ENCODE measurements around the gene LIMK2. TPM values are rescaled to one million over a fixed set of nuclear protein-coding genes. Genes with fewer than 3 reads are reported as not detected.

Gene LIMK2
- polyA plus RNA-seq, 1 donor from 2014 or later, result 44.2 TPM

DNA sequence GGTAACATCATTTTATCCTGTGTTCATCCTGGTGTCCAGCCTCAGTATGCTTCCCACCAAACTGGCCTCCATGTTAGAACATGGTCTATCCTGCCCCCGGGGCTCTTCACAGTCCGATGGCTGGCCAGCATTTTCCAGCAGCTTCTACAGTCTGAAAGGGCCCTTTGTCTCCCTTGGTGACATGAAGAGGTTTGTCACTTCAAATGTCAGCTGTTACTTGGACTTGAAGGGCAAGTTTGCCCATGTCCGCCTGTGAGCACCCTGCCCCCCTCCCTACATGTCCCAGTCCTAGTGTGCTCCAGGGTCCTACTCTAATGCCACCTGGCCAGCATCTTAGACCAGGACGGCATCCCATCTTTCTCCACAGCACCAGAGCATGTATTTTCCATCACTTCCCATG, 109.3 kb downstream of the LIMK2 start:
- no peak overlapping the region for H3K9ac ChIP-seq (ENCODE audit: low read length)
- H3K9me3 ChIP-seq (ENCODE audit: low read length), result no peaks in the 10 kb centered on the region
- no peaks in the 10 kb centered on the region for H4K20me1 ChIP-seq (ENCODE audit: insufficient read depth)
- no peaks in the 10 kb centered on the region for H3F3A ChIP-seq (ENCODE audit: insufficient read depth, low read length, poor library complexity, severe bottlenecking)
- H3K9me2 ChIP-seq (ENCODE audit: insufficient read depth, low read length), result no peaks in the 10 kb centered on the region
- no peaks in the 10 kb centered on the region for H3K79me2 ChIP-seq (replicated peaks; ENCODE audit: insufficient read depth, low read length)
- H3K4me2 ChIP-seq (ENCODE audit: low read length), result no peak overlapping the region
- no peak overlapping the region for H3K27ac ChIP-seq (ENCODE audit: low read length)
- H2AFZ ChIP-seq (ENCODE audit: low read depth, low read length), result no peak overlapping the region
- TF ChIP-seq EZH2 (IDR thresholded peaks at IDR 0.05; ENCODE audit: borderline replicate concordance, insufficient read depth, low read length, poor library complexity, severe bottlenecking) (no peak), SMC3 (conservative IDR thresholded peaks at IDR 0.05; ENCODE audit: poor library complexity) (no peak)
- no peaks in the 10 kb centered on the region for H3K36me3 ChIP-seq (ENCODE audit: insufficient read depth, low read length)
- H3K4me3 ChIP-seq (ENCODE audit: low read length), result no peak overlapping the region
- no peaks in the 10 kb centered on the region for H3K27me3 ChIP-seq (ENCODE audit: insufficient read depth, low read depth, low read length)

DNA sequence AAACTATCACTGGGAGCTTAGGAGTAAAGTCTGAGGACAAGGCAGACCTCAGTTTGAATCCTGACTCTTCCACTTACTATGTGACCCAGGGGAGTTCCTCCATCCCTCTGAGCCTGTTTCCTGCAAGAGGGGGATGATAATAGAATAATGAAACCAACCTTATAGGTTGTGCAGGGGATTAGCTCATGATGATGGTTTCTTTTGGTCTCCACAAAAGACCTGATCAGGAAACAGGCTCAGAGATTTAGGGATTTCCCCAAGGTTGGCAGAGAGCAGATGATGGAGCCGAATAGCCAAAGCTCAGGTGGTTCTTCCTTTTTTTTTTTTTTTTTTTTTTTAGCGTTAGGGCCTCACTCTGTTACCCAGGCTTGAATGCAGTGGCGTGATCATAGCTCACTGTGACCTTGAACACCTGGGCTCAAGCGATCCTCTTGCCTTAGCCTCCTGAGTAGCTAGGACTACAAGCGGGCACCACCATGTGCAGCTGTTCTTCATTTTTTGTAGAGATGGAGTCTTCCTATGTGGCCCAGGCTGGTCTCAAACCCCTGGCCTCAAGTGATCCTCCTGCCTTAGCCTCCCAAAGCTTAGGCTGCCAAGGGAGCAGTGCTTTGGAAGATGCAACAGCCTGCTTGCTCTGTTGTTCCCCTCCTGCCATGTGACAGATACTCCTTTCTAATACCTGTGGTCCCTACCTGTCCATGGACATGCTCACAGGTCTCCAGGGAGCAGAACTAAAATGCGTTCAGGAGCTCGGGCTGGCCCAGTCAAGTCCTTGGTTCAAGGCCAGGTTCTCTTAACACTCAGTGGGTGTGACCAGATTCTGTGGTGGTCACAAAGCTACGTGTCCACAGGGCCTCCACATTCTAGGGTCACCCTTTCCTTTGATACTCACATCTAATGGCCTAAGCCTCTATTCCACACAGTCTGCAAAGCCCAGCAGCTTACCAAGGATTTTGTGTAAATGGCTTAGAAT, 111.8 kb downstream of the LIMK2 start:
- no peaks in the 10 kb centered on the region for H3F3A ChIP-seq (ENCODE audit: insufficient read depth, low read length, poor library complexity, severe bottlenecking)
- H3K4me2 ChIP-seq (ENCODE audit: low read length), result no peak overlapping the region
- H3K79me2 ChIP-seq (replicated peaks; ENCODE audit: insufficient read depth, low read length), result no peaks in the 10 kb centered on the region
- no peaks in the 10 kb centered on the region for H3K9me2 ChIP-seq (ENCODE audit: insufficient read depth, low read length)
- H3K27me3 ChIP-seq (ENCODE audit: insufficient read depth, low read depth, low read length), result no peaks in the 10 kb centered on the region
- no peak overlapping the region for H3K27ac ChIP-seq (ENCODE audit: low read length)
- TF ChIP-seq SMC3 (conservative IDR thresholded peaks at IDR 0.05; ENCODE audit: poor library complexity), result no peak
- TF ChIP-seq EP300 (conservative IDR thresholded peaks at IDR 0.05; ENCODE audit: poor library complexity, severe bottlenecking), result no peak
- TF ChIP-seq RAD21 (conservative IDR thresholded peaks at IDR 0.05), result no peak
- TF ChIP-seq, protein P1, sequence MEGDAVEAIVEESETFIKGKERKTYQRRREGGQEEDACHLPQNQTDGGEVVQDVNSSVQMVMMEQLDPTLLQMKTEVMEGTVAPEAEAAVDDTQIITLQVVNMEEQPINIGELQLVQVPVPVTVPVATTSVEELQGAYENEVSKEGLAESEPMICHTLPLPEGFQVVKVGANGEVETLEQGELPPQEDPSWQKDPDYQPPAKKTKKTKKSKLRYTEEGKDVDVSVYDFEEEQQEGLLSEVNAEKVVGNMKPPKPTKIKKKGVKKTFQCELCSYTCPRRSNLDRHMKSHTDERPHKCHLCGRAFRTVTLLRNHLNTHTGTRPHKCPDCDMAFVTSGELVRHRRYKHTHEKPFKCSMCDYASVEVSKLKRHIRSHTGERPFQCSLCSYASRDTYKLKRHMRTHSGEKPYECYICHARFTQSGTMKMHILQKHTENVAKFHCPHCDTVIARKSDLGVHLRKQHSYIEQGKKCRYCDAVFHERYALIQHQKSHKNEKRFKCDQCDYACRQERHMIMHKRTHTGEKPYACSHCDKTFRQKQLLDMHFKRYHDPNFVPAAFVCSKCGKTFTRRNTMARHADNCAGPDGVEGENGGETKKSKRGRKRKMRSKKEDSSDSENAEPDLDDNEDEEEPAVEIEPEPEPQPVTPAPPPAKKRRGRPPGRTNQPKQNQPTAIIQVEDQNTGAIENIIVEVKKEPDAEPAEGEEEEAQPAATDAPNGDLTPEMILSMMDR (IDR thresholded peaks at IDR 0.05; ENCODE audit: poor library complexity, severe bottlenecking), result no peak
- TF ChIP-seq EZH2 (IDR thresholded peaks at IDR 0.05; ENCODE audit: borderline replicate concordance, insufficient read depth, low read length, poor library complexity, severe bottlenecking), result no peak
- TF ChIP-seq MXI1 (conservative IDR thresholded peaks at IDR 0.05; ENCODE audit: poor library complexity, severe bottlenecking), result no peak
- no peak for TF ChIP-seq POLR2AphosphoS5 (IDR thresholded peaks at IDR 0.05)
- TF ChIP-seq TAF1 (IDR thresholded peaks at IDR 0.05; ENCODE audit: low read depth), result no peak
- TF ChIP-seq, protein P2, sequence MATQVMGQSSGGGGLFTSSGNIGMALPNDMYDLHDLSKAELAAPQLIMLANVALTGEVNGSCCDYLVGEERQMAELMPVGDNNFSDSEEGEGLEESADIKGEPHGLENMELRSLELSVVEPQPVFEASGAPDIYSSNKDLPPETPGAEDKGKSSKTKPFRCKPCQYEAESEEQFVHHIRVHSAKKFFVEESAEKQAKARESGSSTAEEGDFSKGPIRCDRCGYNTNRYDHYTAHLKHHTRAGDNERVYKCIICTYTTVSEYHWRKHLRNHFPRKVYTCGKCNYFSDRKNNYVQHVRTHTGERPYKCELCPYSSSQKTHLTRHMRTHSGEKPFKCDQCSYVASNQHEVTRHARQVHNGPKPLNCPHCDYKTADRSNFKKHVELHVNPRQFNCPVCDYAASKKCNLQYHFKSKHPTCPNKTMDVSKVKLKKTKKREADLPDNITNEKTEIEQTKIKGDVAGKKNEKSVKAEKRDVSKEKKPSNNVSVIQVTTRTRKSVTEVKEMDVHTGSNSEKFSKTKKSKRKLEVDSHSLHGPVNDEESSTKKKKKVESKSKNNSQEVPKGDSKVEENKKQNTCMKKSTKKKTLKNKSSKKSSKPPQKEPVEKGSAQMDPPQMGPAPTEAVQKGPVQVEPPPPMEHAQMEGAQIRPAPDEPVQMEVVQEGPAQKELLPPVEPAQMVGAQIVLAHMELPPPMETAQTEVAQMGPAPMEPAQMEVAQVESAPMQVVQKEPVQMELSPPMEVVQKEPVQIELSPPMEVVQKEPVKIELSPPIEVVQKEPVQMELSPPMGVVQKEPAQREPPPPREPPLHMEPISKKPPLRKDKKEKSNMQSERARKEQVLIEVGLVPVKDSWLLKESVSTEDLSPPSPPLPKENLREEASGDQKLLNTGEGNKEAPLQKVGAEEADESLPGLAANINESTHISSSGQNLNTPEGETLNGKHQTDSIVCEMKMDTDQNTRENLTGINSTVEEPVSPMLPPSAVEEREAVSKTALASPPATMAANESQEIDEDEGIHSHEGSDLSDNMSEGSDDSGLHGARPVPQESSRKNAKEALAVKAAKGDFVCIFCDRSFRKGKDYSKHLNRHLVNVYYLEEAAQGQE (IDR thresholded peaks at IDR 0.05; ENCODE audit: borderline replicate concordance), result no peak
- no peak overlapping the region for H3K4me3 ChIP-seq (ENCODE audit: low read length)
- H3K9me3 ChIP-seq (ENCODE audit: low read length), result no peaks in the 10 kb centered on the region
- no peaks in the 10 kb centered on the region for H4K20me1 ChIP-seq (ENCODE audit: insufficient read depth)
- no peak overlapping the region for H2AFZ ChIP-seq (ENCODE audit: low read depth, low read length)
- no peaks in the 10 kb centered on the region for H3K36me3 ChIP-seq (ENCODE audit: insufficient read depth, low read length)
- no peak overlapping the region for H3K9ac ChIP-seq (ENCODE audit: low read length)

Measured in neural cell (in vitro differentiated cells).